ENCODE measurements around the gene NFATC2.

The NFATC2 gene

DNA sequence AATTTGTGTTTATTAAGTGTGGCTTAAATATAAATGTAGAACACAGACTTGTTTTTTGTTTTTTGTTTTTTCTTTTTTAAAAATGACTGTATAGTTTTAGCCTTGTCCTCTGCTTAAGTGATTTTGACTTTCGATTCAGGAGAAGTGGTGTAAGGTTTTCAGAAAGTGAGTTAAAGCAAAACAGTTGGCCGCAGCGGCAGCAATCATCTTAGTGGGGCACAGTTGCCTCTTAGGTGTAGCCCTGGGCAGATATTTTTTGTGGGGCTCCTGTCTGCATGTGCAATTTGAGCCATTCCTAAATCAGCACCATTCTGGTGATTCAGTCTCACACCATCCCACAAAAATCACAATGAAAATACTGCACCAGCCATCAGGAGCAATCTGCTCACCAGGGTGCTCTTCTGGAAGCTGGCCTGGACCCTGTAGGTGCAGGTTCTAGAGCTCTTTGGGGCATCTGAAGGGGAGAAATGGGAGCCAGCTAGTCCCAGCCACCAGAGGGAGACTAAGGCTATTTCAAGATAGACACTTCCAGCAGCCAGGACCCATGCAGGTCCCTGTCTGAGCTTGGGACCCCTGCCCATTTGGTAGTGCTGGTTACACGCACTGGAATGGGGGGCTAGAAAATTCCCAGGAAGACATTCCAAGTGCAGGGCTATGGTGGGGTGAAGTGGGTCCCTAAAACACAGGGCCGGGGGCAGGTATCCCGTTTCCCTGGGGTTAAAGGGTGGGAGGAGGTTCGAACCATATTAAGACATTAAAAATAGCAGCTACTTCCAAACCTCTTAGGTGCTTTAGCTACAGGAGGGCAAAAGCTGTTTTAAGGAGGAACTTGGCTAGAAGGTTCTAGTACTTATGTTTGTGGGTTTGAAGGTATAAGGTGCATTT, 156.6 kb downstream of the NFATC2 start:
- no peak for DNase-seq

DNA sequence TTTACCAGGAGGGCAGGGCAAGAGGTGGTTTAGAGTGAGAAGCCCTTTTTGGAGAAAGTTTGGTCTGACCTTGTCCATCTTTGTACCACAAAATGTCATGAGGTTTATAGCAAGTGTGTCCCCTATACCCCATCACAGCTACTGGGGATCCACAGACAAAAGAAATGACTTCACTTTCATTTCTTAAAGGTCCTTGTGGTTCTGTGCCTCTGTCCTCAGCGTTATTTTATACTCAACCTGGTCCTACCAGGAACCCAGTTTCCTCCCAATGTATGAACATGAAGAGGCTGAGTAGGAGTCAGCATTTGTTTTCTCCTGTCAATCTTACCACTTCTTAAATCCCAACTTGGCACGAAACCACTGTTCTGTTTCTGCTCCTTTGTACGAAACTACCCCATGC, 157.6 kb downstream of the NFATC2 start:
- no peak for DNase-seq

DNA sequence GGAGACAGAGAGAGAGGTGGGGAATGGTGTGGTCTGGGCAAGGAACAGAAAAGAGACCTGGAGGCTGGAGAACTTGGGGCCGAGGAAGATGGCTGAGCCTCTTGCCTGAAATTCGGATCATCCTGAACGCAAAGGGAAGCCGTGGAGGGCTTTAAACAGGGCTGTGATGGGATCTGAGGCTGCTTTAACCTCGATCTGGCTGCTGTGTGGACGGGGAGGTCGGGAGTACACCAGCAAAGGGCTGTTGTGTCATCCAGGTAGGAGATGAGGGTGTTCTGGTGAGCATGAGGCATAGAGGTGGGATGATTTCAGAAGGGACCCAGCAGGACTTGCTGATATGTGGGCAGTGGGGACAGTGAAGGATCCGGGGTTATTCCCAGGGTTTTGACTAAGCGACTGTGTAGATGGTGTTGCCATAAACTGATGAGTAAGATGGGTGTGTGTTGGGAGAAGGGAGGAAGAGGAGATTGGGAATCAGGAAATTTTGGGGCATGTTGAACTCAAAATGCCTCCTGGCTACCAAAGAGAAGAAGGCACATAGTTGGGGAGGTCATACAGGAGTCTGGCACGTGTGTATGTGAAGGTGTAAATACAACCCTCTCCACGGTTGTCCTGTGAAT, 158.5 kb downstream of the NFATC2 start:
- DNase-seq: no peak

DNA sequence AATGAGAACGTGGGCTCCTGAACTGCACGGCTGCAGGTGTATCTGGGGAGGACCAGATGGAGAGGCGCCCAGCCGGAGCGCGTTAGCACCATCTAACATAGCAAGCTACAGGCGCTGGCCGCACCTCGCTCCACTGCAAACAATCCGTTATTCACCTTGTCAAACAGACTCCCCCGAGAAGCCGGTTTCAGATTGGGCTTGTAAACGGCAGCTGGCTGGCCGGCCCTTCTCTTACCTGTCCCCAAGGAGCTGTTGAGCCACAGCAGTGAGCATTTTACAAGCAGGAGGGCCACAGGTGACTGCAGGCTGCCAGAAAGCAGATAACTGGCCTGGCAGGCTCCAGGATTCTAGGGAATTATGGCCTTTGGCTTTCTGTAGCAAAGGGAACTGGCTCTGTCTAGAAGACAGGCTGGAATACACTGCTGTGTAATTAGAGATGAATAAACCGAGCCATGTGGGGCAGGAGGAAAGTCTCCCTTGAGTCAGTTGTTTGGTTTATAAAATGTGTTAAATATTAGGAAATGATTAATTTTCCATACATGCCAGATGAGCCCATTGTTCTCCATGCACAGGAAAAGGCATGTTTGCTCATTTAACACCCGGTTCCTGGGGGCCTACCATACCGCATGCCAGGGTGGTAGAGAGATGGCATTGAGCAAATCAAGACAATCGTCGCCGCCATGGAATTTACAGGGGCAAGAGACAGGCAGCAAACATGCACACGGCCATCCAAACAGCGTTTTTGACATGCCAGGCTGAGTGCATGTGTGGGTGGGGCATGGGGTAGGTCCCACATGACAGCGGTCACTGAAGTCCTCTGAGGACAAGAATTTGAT, 159.3 kb downstream of the NFATC2 start:
- DNase-seq: no peak

DNA sequence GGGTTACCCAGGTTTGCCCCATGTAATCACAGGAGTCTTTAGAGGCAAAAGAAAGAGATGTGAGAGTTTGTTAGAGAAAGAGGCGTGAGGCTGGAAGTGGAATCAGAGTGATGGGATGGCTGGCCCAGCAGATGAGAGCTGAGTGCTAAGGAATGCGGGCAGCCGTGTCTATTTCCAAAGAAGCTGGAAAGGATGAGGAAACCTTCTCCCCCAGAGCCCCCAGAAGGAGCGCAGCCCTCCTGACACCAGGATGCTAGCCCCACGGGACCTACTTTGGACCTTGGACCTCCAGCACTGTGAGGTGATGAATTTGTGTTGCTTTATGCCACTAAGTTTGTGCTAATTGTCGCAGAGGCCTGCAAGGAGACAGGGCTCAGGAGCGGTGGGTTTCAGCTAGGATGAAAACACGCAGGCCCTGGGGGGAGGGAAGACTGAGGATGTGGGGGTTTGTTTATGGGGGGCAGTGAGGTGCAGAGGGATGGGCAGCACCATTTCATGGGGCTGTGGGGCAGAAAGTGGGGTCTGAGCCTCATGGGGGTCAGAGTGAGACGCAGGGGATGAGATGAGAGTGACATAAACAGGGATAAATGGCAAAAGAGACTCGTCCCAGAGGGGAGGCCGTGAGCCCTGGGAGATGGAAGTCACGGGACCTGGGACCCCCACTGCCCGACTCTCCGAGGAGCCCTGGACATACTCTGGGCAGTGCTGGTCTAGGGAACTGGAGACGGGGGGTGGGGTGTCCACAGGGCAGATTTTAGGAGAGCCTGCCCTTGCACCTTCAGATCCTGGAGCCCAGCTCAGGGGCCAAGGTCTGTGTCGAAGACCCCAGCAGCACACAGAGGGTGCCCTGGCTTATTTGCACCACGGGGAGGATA, 160.2 kb downstream of the NFATC2 start:
- no peak for DNase-seq

DNA sequence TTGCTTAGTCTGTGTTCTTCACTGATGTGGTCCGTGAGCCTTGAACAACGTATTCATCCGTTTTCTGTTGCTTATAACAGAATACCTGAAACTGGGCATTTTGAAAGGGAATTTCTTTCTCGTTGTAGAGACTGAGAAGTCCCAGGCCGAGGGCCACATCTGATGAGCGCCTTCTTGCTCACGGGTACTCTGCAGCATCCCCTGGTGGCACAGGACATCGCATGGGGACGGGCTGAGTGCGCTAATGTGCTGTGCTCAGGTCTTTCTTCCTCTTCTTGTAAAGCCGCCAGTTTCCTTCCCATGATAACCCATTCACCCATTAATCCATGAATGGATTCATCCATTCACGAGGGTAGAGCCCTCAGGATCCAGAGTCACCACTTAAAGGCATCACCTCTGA, 161.0 kb downstream of the NFATC2 start:
- DNase-seq: no peak

- DNase-seq: no peak
Measured at GRCh38 chr20:51380401-51381385, 161.8 kb downstream of the NFATC2 start.

GRCh38 chr20:51379601-51380341, 162.7 kb downstream of the NFATC2 start:
- DNase-seq: no peak

DNA sequence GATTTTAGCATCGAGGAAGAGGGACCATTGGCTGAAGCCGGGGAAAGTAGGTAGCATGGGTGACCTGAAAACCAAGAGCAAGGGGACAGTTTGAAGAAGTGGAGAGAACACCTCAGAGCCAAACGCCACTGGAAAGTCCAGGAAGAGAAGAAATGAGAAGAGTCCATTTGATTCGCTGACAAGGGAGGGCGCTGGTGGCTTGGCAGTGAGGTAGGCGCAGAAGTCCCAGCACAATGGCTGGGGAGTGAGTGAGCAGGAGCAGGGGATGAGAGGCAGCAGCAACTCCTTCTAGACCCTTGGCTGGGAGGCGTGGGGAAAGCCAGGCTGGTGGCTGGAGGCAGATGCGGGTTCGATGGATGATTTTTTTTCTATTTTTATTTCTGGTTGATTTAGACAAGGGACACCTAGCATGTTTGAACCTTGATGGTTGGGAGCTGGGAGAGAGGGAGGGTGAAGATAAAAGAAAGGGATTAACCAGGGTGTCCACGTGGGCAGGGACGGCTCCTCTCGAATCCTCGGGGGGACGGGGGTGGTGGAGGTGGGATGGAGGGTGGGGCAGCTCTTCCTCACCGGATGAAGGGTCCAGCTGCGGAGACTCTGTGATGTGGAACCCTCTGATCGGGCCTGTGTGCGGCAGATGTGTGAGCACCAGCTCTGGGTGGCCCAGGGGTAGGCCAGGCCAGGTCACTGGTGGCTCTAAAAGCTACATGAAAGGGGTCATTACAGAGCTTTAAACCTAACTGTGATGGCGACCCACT, 164.2 kb downstream of the NFATC2 start:
- DNase-seq: no peak

GRCh38 chr20:51377132-51377531, 165.4 kb downstream of the NFATC2 start:
- no peak for DNase-seq

DNA sequence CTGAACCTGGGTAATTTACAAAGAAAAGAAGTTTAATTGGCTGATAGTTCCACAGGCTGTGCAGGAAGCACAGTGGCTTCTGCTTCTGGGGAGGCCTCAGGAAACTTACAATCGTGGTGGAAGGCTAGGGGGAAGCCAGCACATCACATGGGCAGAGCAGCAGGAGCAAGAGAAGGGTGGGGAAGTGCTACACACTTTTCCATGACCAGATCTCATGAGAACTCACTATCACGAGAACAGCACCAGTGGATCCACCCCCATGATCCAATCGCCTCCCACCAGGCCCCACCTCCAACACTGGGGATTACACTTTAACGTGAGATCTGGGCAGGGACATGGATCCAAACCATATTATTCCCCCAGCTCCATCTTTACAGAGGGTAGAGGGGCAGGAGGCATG, 166.4 kb downstream of the NFATC2 start:
- no peak for DNase-seq

GRCh38 chr20:51375561-51375960, 167.0 kb downstream of the NFATC2 start:
- no peak for DNase-seq

- DNase-seq: no peak
Measured at GRCh38 chr20:51374961-51375360, 167.6 kb downstream of the NFATC2 start.

GRCh38 chr20:51374456-51374830, 168.1 kb downstream of the NFATC2 start:
- DNase-seq: no peak

DNA sequence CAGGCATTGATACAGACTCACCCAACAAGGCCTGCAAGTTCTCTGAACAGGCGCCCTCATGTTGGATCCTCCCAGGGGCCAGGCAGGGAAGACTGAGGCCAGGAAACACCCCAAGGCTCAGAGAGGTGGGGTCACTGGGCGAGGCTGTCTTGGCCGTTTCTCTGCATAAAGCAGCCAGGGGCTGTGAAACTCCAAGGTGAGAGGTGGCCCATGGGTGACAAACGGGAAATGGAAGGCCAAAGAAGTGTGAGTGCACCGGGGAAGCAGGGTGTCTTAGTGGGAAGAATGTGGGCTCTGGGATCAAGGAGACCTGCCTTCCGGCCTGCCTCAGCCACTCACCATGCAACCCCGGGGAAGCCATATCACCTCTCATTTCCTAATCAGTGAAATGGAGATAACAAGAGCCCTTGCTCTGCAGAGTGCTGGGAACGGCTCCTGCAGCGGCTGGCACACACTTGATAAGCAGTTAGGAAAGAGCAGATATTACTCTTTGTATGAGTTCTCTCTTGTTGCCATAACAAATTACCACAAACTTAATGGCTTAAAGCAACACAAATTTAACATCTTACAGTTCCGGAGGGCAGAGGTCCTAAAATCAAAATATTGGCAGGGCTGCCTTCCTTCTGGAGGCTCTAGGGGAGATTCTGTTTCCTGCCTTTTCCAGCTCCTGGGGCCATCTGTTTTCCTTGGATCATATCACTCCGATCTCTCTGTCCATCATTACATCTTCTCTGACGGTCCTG, 168.6 kb downstream of the NFATC2 start:
- no peak for DNase-seq

GRCh38 chr20:51372966-51373365, 169.6 kb downstream of the NFATC2 start:
- no peak for DNase-seq

DNA sequence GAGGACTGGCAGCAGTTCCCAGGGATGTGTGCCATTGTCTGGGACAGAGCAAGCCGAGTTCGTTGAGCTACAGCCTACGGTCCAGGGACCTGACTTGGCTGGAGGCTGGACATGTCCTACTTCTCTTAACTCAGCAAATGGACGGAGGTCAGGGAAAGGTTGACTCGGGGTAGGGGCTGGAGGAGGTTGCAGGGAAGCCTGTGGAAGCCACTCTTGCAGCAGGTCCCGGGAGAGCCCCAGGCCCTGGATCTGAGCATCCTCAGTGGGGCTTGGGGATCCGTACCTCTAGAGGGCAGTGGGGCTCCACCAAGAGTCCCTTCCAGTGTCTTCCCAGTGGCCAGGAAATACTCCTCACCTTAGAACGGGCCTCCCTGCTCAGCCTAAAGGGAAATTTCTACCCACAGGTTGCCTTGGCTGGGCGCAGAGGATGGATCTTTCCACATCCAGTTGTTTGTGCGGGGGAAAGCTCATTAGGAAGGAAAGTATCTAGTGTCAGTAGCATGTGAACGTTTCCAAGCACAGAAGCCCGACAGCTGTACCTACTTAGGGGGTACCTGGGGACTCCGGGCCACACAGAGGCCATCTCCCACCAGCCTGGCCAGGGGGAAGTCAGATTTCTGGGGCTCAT, 170.2 kb downstream of the NFATC2 start:
- DNase-seq: peak; percentile 13 to 38 (median 20)

DNA sequence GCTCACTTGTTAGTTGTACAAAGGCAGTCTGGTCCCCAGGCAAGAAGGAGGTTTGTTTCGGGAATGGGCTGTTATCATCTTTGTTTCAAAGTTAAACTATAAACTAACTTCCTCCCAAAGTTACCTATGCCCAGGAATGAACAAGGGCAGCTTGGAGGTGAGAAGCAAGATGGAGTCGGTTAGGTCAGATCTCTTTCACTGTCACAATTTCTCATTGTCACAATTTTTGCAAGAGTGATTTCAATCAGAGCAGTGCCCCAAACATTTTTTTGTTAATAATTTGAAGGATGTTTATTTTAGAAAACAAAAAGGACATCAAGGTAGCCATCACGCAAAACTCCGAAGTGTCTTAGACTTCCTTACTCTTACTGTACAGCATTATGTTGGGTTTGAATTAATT, 170.8 kb downstream of the NFATC2 start:
- no peak for DNase-seq

- no peak for DNase-seq
Measured at GRCh38 chr20:51369503-51369902, 173.0 kb downstream of the NFATC2 start.

All from activated CD4-positive, CD25-positive, alpha-beta regulatory T cell (primary cell).